G401.6 (cell line): ENCODE measurements around the gene PLSCR4.

Source experiments
- FAIRE-seq: peaks from 2 replicates; lab custom pipeline; 2012; peaks lifted over from hg19 to GRCh38; lab: Jason Lieb, UNC

Gene PLSCR4

DNA sequence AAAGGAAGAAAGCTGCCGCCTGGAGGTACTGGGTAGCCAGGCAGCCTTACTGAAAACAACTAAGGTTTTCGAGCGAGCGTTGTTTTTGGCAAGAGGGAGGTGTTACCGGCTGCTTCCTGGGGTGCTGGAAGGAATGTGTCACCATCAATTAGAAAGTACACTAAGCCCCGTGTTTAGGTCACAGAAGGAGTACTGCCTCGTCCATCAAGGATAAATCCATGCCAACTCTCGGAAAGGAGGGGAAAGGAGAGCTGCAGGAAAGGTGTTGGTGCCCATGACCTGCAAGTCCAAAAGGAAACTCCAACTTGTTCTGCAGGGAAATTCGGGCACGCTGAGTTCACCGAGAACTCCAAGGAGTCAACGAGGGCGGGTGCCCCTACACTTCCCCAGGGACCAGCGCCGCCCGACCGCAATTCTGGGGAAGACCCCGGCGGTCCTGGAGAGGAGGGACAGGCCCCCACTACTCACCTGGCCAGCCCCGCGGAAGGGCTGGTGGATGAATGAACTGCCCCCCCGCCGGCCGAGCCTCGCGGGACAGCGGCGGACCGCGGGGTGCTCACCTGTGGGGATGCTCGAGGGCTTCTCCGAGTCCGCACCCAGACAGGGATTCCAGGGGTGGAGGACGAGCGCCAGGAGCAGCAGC is 90.5 kb downstream of the PLSCR4 start:
- no peak for FAIRE-seq

DNA sequence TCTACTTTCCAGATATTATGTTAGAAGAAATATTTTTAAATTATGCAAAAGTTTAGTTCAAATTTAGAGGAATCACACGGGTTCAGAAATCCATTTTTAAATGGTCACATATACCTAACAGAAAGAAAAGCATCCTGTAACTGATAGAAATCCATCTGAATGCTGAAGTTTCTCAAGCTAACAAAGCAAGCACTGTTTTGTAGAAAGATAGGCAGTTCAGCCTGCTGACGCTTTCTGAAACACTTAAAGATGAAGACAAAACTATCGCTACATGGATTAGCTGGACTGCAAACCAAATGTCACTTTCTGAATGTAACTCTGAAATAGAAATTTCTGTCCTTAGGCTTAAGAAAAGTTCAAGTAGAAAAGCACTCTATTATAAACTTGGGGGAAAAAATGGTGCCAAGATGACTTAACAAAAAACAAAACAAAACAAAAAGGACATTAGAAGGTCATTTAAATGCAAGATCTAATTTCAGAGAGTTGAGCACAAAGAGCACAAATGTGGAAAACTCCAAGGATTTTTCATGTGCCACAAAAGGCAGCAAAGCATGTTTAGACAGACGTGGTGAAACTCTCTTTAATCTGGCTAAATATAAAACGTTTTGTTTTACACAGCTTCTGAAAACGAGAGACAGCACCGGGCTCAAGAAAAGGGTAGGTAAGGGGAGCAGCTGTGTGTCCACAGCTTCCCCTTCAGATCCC is 91.1 kb downstream of the PLSCR4 start:
- FAIRE-seq, result no peak

GRCh38 chr3:146159037-146159436 is 91.9 kb downstream of the PLSCR4 start:
- FAIRE-seq, result no peak

DNA sequence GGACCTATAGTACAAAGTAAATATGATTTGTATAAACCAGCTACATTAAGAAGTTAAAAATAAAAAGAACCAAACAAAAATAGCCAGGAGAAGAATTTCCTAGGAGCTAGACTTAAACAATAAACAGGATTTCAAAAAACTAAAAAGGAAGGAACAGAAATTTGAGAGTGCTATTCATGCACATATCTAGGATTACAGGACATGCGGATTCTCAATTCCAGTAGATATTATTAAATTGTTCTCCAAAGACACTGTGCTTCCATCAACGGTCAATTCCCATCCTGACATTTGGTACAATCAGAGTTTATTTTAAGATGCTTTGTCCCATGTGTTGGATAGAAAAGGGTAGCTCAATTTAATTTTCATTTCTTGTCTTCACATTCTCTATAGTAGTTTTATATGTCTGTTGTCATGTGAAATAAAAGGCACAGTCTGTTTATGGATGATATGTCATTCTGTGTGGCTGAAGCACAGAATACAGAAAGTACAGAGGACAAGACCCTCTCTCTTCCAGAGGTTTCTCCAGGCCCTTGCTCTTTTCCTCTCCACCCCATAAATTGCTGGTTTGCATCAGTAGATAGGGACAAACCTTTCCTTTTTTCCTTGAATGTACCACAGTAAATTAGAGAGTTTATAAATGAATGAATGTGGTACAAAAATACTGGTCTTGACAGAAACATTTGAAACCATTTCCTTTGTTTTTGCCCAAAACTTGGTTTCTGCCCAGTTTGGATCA is 93.4 kb downstream of the PLSCR4 start:
- no peak for FAIRE-seq

- no peak for FAIRE-seq
These were observed 94.1 kb downstream of the PLSCR4 start for GRCh38 chr3:146156666-146157314.

DNA sequence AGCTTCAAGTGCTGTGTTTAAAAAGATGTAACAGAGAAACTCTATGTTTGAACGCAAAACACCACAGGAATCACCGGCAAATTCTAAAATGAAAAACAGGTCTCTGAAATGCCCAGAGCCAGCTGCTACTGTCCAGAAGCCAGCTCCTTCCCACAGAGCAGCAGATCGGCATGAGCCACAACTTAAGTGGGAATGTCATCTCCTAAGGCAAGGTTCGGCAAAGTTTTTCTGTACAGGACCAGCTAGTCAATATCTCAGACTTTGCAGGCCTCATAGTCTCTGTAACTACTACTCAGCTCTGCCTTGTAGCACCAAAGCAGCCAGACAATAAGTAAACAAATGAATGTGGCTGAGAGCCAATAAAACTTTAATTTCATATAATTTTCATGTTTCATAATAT is 94.8 kb downstream of the PLSCR4 start:
- FAIRE-seq, result no peak

DNA sequence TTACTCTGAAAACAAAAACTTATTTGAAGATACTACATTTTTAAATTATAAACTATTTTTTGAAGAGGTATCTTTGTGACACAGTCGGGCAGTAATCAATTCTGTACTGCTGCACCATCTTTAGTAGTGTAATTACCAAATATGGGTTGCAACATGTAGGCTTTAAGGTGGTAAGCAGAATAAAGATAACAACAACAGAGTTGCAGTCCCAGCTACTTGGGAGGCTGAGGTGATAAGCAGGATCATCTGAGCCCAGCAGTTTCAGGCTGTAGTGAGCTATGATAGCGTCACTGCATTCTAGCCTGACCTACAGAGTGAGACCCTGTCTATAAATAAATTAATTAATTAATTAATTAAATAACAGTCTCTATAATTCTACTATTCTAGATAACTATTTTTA is 95.9 kb downstream of the PLSCR4 start:
- no peak for FAIRE-seq

- FAIRE-seq, result no peak
These were observed 96.6 kb downstream of the PLSCR4 start for GRCh38 chr3:146154316-146154715.

DNA sequence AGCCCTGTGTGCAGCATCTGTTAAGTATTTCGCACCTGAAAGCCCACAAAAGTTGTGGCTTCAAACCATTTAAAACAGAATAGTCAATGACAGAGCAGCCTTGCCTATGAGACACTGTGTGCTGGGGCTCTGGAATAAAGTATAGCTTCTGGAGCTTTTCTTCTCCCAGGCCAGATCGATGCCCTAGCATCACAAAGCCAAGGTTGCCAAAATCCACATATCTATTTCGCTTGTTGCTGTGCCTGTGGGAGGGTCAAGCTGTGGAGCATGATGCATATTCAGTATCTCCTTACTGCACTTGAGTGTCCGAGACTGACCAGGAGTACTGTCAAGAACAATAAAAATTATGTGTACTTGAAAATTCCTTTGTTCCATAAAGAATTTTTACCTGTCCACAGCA is 97.5 kb downstream of the PLSCR4 start:
- no peak for FAIRE-seq

GRCh38 chr3:146152834-146153233 is 98.1 kb downstream of the PLSCR4 start:
- FAIRE-seq, result no peak

DNA sequence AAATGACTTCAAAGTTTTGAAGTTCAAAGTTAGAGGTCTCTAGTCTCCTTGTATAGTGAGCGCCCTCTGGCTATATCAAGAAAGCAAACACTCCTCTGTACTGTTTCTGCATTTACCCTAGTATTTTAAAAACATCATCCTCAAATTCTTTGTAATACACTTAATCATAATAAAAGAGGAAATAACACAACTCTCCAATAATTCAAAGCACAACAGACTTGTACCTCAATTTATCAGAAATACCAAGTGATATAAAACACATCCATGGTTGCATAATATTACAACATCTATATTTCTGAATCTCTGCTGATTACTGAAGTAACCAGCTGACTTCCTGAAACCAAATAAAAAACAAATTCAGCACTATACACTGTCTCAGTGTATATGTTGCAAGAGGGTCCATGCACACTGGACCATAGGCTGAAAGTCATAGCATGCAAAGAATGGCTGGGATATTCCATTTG is 102.4 kb downstream of the PLSCR4 start:
- FAIRE-seq, result no peak

DNA sequence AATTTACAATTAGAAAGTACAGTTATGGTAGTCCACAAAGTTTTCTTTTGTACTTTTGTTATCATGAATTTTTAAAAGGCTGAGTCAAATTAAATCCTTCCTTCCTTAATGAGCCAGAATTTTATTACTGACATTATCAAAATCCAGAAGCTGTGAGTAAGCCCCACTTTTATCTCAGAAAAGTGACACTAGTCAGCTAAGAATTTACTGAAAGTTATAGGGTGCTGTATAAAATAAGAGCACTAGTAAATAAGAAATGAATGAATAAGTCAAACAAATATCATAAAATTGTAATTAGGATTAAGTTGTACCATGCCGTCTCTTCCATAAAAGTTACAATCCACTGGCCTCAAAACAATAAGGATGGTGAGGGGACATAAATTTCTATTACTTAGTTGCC is 105.3 kb downstream of the PLSCR4 start:
- no peak for FAIRE-seq

DNA sequence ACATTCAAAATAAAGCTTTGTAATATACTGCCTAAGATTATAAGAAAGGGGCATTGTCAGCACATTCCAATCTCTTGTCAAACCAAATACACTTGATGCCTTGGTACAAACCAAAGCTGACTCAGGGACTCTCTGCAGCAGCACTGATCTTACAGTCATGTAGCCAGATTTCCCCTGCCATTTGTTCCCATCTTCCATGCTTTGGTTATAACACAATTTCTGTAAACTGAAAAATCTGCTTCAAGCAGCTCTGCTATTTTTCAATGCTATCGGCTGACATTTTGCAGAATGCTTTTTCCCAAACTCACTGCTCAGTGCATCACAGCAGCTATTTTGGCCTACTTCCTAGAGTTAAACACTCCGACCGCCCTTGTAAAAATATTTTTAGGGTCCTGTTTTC is 108.1 kb downstream of the PLSCR4 start:
- FAIRE-seq, result no peak
